ENCODE measurements around the gene CACNB3. TPM values are rescaled to one million over a fixed set of nuclear protein-coding genes. Genes with fewer than 3 reads are reported as not detected.

Gene CACNB3
- polyA plus RNA-seq, 3 donors, result 3.1 to 16.6 (median 6.9) TPM

DNA sequence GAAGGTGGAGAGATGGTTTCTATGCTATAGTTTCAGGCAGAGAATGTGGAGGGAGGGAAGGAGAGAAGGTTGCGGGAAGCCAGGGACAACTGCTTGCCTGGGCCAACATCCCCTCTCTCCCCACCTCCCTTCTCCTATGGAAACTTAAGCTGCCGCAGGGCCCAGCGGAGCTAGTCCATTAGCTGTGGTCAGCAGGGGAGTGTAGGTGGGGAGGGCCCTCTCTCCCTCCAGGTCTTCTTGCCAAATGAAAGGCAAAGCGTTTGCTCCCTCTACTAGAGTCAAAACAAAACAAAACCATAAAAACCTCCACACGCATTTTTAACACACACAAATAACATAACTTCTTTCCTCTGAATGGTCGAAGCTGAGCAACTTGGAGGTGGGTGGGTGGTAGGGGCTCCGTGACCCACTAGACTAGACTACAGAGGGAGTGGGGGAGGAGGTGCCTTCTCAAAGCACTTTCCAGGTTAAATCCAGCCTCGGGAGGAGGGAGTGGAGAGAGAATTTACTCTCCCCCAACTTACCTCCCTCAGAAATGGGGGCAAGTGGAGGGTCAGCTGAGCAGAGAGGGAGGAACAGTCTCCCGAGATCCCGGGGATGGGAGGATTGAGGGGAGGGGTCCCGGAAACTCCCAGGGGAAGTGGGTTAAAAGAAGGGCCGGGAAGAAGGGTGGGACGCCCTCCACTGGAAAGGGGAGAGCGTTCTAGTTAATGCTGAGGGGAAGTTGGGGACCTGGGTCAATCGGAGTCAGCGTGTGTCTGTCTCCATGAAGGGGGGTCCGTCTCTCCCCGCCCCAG, 4.6 kb upstream of the CACNB3 start:
- no peak overlapping the region for H3K27ac ChIP-seq (ENCODE audit: low read depth, low read length)
- 23 to 33% (median 25%) methylated on average over 18 of the region's 18 CpGs for WGBS, 3 donors

DNA sequence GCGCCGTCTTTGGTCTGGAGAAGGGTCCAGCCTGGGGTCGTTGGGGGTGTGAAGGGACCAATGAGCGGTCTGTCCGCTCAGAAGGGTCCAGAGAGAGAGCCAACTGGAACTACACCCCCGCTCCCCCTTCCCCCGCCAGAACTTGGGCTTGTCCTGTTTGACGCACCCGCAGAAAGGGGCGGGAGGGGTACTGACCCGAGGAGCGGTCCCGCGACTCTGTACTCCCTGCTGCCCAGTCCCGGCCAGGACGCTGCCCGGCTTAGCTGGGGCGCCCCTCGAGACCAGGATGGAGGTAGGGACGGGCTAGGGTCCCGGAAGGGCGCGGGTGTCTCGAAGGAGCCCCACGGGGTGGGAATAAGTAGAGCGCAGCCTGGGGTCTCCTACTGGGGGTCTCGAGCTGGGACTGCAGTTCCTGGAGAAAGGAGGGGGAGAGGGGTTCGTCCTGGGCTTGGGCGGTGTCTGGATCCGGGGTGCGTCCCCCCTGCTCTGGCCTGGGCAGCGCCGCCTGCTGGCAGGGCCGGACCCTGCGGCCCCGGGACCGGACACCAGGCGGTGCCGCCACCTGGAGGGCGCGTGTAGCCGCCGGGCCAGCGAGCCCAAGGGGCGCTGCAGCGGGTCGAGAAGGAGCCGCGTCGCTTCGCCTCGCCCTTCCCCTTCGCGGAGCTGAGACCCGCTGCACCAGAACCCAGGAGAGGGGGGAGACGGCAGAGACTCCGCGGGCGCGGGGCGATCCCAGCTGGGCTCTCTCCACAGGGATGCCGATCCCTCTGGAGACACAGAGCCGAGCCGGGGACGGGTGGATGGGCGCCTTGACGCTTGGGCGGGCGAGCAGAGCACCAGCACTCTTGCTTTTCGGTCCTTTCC, 3.8 kb upstream of the CACNB3 start:
- 0 to 1% (median 0%) methylated on average over 61 to 69 of the region's 70 CpGs for WGBS, 3 donors

DNA sequence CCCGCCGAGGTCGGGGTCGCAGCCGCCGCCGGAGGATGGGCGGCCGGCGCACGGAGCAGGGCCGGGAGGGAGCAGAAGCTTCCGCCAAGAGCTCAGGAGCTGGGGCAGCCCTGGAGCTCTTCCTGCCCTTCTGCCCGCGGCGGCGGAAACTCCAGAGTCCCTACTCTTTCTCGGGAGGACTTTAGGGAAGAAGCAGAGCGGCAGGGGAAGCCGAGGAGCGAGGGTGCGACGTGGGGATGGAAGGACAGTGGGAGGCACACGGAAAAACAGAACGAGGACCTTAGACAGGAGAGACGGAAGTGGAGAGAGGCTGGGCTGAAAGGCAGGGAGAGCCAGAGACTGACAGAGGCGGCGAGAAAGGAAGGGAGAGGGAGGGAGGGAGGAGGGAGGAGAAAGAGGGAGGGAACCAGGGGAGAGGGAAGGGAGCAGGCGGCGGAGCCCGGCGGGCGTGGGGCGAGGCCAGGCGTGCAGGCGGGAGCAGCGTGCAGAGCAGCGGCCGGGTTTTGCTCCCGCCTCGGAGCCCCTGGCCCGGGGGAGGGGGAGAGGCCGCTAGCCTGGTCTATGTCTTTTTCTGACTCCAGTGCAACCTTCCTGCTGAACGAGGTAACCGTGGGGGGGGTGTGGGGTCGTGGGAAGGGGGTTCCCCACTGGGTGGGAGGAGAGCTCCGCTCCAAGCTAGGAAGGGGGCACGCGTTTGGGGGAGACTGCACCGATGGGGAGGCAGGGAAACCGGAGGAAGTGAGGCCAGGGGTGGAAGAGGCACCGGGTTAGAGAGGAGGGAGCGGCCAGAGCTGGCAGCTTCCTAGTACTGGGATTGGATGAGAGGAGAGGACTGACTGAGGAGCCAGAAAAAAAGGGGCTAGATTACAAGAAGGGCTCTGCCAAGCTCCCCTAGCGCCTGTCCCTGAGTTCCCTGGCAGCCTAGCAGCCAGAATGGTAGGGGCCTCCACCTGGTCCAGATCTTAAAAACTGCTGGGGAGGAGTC, 2.9 kb upstream of the CACNB3 start:
- H3K27ac ChIP-seq (ENCODE audit: low read depth, low read length), result no peak overlapping the region
- whole genome bisulfite sequencing, 3 donors, result 1 to 2% (median 1%) methylated on average over 42 to 54 of the region's 54 CpGs

More for the DNA sequence above, 3.8 kb upstream of the CACNB3 start:
- no peak overlapping the region for H3K27ac ChIP-seq (ENCODE audit: low read depth, low read length)

DNA sequence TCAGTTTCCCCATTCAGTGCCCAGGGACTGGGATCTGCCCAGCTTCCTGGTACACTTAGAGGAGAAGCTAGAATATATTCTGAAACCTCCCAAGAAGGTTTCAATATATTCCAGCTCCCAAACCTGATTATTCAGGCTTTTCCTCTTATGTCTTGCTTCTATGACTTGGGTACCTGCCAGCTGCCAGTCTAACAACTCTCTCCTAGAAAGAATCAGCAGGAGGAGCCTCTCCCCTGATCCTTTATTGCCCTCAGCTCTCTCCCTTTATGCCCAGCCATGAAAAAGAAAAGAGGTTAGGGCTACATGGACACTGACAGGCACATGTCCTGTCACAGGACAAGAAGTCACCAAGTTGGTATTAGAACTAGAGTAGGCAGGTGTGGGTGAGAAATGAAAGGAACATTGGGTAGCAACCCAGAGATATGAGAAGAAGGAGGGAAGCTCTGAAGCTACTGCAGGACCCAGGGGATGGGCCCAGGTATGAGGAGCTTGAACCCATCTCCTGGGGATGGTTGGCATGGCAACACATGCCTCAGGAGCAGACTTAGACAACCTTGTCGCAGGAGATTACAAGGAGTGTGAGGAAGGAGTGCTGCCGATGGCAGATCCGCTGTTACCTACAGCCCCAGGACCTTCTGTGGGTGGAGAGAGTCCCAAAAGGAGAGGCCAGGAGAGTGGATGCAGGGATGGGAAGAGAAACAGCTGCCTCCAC, 2.0 kb upstream of the CACNB3 start:
- H3K27ac ChIP-seq (ENCODE audit: low read depth, low read length), result no peak overlapping the region

DNA sequence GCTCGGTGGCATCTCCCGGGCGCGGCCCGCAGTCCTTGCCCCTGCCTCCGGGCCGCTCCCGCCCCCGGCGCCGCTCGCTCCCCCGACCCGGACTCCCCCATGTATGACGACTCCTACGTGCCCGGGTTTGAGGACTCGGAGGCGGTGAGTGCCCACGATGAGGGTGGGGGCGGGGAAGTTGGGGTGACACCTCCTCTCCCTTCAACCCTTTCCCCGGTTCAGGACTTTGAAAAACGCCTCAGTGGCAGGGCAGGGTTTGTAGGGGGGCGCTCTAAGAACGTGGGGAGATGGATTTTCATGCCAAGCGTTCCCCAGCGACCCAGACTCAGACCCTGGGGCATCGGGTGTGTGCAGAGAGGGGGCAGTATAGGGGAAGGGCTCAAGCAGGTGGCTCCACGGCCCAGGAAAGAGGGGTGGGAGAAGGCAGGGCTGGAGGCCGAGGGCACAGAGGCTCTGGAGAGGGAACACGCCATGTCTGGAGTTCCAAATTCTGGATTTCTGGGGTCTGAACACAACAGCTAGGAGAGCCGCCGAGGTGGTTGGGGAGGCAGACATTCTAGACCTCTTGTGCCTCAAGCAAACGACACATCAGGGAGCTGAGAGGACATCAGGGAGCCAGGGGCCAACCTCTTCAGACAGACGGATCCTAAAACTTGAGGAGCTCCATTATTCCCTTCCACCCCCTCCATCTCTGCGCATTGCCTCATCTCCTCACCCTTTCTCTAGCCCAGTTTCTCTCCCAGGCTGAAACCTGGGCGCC, 715 bp downstream of the CACNB3 start:
- H3K27ac ChIP-seq (ENCODE audit: low read depth, low read length), result no peak overlapping the region
- WGBS, 3 donors, result 20 to 33% (median 21%) methylated on average over 23 to 37 of the region's 37 CpGs

More for the DNA sequence above, 2.0 kb upstream of the CACNB3 start:
- 92 to 97% (median 93%) methylated on average over 3 of the region's 3 CpGs for WGBS, 3 donors

DNA sequence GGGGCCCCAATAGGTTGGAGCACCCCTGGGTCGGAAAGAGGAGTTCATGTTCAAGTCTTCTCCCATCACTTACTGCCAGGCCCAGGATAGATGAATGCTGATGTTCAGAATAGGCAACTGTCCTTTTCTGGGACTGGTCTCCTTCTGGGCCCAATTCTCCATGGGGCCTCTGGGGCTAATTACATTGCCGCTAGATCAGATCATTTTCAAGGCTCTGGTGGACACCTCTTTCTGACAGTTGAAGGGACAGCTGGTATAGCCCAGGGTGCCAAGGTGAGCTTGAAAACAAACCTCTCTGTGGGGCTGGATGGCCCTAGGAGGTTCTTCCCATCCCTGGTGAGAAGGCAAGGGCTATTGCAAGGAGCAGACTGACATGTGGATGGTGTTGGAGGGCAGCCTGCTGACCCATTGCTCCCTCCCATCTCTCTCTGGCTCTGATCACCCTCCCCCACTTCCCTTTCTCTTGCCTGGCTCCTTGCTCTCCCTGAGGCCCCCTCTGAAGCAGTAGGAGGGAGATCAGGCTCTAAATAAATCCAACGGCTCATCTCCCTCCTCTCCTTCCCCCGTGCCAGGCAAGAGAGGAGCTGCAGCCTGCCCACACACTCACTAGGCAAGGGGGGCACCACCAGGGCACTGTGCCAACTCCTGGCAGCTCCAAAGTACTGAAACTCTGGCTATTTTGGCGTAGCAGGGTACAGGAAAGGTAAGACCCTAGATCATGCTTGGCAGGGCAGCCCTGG, 1.9 kb downstream of the CACNB3 start:
- H3K27ac ChIP-seq (ENCODE audit: low read depth, low read length), result no peak overlapping the region
- 71 to 78% (median 74%) methylated on average over 5 of the region's 5 CpGs for WGBS, 3 donors

DNA sequence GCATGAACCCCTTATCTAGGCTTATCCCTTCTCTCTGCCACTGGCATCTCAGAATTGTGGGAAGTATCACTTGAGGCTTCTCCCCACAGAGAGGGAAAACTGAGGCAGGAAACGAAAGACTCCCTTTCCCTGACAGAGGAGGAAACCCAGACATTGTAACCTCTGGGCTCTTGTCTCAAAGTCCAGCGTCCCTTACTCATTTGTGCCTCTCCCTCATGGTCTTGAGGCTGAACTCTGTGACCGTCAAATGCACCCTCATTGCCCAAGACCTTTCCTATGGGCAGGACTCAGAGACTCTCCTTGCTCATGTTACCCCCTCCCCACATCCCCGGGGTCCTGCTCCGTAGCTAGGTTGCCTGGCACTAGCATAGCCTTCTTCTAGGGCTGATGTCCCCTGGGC, 3.8 kb downstream of the CACNB3 start:
- no peak overlapping the region for H3K27ac ChIP-seq (ENCODE audit: low read depth, low read length)
- 81 to 90% (median 85%) methylated on average over 5 of the region's 5 CpGs for WGBS, 3 donors

DNA sequence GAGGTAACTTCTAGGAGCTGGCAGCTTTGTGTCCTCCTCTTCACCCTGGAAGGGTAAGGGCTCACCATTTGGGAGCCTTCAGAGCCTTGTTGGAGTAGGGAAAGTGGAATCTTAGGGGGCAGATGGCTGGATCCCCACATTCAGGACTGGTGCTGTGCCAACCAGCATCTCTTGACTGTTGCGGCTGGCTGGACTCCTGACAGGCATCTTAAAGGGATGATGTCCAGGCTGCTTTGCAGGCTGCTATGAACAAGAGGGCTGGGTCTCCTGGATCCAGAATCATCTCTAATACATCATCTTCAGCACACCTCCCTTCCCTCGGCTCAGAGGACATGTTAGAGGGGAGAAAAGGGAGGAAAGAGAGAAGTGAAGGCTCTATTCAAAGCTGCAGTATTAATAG, 4.4 kb downstream of the CACNB3 start:
- H3K27ac ChIP-seq (ENCODE audit: low read depth, low read length), result no peak overlapping the region
- WGBS, 3 donors, result 61 to 74% (median 64%) methylated on average over 2 of the region's 2 CpGs

DNA sequence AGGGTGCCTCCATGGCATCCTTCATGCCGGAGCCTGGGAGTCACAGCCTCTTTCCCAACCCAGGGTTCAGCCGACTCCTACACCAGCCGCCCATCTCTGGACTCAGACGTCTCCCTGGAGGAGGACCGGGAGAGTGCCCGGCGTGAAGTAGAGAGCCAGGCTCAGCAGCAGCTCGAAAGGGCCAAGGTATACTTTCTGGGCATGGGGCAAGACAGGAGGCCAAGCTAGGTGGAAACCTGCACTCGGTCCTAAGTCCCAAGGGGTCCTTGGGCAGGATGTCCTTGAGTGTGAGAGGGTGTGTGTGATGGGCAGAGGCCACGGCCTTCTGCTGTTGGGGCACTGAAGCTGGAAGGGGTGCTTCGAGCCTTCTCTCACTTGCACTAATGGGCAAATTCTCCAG, 5.0 kb downstream of the CACNB3 start:
- WGBS, 3 donors, result 84 to 91% (median 86%) methylated on average over 11 of the region's 11 CpGs

DNA sequence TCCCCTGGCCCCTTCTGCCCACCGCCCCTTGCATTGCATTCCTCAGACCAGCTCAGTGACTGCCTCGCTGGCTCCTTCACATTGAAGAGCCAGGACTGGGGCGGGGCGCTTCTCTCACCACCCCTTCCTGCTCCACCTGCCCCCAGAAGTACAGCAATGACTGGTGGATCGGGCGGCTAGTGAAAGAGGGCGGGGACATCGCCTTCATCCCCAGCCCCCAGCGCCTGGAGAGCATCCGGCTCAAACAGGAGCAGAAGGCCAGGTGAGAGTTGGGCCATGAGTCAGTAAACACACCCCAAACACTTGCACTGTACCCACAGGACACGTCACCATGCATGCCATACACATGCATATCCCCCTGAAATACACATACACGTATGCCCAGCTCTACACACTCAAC, 5.8 kb downstream of the CACNB3 start:
- 78 to 82% (median 80%) methylated on average over 12 of the region's 12 CpGs for WGBS, 3 donors
- H3K27ac ChIP-seq (ENCODE audit: low read depth, low read length), result no peak overlapping the region

More for the DNA sequence above, 5.0 kb downstream of the CACNB3 start:
- H3K27ac ChIP-seq (ENCODE audit: low read depth, low read length), result no peak overlapping the region

DNA sequence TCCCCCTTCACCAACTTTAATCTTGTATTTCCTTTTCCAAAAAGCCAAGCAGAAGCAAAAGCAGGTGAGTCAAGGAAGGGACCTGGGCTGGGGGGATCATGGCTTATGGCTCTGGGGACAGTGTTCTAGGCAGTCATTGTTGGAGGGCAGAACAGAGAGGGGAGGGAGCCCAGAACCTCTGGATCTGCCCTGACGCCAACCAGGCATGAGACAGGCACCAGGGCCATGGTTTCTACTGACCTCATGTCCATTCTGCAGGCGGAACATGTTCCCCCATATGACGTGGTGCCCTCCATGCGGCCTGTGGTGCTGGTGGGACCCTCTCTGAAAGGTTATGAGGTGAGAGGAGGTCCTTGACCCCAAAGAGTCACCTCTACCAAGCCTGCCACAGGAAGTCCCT, 6.6 kb downstream of the CACNB3 start:
- WGBS, 3 donors, result 92 to 96% (median 95%) methylated on average over 4 of the region's 4 CpGs
- no peak overlapping the region for H3K27ac ChIP-seq (ENCODE audit: low read depth, low read length)

DNA sequence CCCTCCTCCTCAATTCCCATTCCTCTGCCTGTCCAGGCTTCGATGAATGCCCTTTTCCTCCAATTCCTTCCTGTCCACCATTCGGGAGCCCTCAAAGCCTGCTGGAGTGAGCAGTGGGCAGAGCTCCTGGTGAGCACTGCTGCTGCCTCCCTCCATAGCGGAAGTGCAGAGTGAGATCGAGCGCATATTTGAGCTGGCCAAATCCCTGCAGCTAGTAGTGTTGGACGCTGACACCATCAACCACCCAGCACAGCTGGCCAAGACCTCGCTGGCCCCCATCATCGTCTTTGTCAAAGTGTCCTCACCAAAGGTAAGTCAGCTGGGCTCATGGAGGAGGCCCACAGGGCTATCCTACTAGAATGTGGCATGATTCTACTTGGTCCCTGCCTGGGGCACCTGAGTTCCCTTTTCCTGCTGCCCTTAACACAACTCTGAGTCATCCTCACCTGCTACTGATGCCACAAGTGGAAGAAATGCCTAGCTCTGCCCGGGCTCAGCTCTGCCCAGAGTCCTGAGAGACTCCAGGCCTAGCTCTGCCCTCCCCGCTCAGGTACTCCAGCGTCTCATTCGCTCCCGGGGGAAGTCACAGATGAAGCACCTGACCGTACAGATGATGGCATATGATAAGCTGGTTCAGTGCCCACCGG, 8.0 kb downstream of the CACNB3 start:
- 78 to 84% (median 81%) methylated on average over 15 of the region's 15 CpGs for WGBS, 3 donors

DNA sequence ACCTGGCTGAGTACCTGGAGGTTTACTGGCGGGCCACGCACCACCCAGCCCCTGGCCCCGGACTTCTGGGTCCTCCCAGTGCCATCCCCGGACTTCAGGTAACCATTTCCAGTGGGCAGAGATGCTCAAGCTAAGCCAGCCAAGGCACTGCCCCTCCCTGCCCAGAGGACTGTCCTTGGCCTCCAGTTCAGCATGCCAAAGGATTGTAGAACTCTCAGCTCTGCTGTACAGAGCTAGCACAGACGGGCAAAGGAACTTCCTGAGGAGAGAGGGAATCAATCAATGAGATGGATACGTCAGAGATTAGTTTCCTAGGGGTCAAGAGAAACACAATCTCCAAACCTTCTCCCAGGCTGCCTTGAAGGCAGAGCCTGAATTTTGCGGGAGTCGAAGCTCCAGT, 8.7 kb downstream of the CACNB3 start:
- H3K27ac ChIP-seq (ENCODE audit: low read depth, low read length), result no peak overlapping the region
- WGBS, 3 donors, result 81 to 89% (median 82%) methylated on average over 8 of the region's 8 CpGs

More for the DNA sequence above, 8.0 kb downstream of the CACNB3 start:
- H3K27ac ChIP-seq (ENCODE audit: low read depth, low read length), result no peak overlapping the region

DNA sequence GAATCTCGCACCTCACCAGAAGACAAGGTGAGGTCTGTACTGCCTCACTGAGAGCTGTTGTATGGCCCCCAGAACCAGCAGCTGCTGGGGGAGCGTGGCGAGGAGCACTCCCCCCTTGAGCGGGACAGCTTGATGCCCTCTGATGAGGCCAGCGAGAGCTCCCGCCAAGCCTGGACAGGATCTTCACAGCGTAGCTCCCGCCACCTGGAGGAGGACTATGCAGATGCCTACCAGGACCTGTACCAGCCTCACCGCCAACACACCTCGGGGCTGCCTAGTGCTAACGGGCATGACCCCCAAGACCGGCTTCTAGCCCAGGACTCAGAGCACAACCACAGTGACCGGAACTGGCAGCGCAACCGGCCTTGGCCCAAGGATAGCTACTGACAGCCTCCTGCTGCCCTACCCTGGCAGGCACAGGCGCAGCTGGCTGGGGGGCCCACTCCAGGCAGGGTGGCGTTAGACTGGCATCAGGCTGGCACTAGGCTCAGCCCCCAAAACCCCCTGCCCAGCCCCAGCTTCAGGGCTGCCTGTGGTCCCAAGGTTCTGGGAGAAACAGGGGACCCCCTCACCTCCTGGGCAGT, 9.3 kb downstream of the CACNB3 start:
- no peak overlapping the region for H3K27ac ChIP-seq (ENCODE audit: low read depth, low read length)
- WGBS, 3 donors, result 94 to 96% (median 95%) methylated on average over 17 of the region's 17 CpGs

DNA sequence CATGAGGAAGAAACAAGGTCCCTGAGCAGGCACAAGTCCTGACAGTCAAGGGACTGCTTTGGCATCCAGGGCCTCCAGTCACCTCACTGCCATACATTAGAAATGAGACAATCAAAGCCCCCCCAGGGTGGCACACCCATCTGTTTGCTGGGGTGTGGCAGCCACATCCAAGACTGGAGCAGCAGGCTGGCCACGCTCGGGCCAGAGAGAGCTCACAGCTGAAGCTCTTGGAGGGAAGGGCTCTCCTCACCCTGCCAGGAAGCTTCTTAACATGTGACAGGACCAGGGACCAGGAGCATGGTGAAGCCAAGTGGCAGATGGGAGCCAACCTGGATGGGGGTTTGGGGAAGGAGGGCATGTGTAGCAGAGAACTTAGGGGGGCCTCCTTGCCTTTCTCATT, 10.0 kb downstream of the CACNB3 start:
- H3K27ac ChIP-seq (ENCODE audit: low read depth, low read length), result no peak overlapping the region
- WGBS, 3 donors, result 52 to 80% (median 56%) methylated on average over 2 of the region's 2 CpGs
